AG04450 (cell line): ENCODE data around the gene POU2AF1. TPM values are rescaled to one million over a fixed set of nuclear protein-coding genes. Genes with fewer than 3 reads are reported as not detected.
A peak's percentile ranks its signal among the peaks of the same experiment; 100 is the strongest.

Experiments
- CTCF ChIA-PET: fragments of 300-600, 350-600 bp; formaldehyde crosslinking; extraction: SDS; loops from one replicate; lab custom pipeline; 2022; ENCODE audit warnings: antibody characterized with exemption, inconsistent platforms; lab: Charles Lee
- POLR2A ChIA-PET: fragments of 350-600 bp; formaldehyde crosslinking; extraction: SDS; loops from one replicate; lab custom pipeline; 2021; ENCODE audit warnings: antibody characterized with exemption, inconsistent platforms; lab: Yijun Ruan, JAX
- DNase-seq: peaks from one replicate; pipeline ENCODE4 v3.0.0-alpha.2; 2011; ENCODE audit warnings: low read depth, low spot score
- H3K27ac ChIP-seq: one replicate; pipeline ENCODE4 v1.5.1; 2012; ENCODE audit warnings: low read depth, low read length, control low read depth
- H3K27me3 ChIP-seq: one replicate; pipeline ENCODE4 v1.6.0; 2012; ENCODE audit warnings: low read length; ENCODE audit not compliant: control insufficient read depth, insufficient read depth
- H3K4me3 ChIP-seq: 2 replicates; pipeline ENCODE4 v1.5.1; 2011; ENCODE audit warnings: mild to moderate bottlenecking, low read depth, low read length, control low read depth
- H3K9me3 ChIP-seq: 2 replicates; pipeline ENCODE4 v1.5.1; 2012; ENCODE audit warnings: low read length; ENCODE audit not compliant: control insufficient read depth, insufficient read depth
- polyA plus RNA-seq: library from polyadenylated mRNA; depleted of rRNA; stranded (reverse); fragments of >200 nt; gene quantifications from 2 replicates; pipeline ENCODE4 v1.2.3, GENCODE V29; 2011
- TF ChIP-seq, protein P1 (sequence below): IDR thresholded peaks from 2 replicates; pipeline ENCODE4 v1.5.1; 2011; ENCODE audit warnings: low read depth, low read length, control low read depth, inconsistent platforms

POU2AF1 gene
- polyA plus RNA-seq, 1 experiment: not detected

DNA sequence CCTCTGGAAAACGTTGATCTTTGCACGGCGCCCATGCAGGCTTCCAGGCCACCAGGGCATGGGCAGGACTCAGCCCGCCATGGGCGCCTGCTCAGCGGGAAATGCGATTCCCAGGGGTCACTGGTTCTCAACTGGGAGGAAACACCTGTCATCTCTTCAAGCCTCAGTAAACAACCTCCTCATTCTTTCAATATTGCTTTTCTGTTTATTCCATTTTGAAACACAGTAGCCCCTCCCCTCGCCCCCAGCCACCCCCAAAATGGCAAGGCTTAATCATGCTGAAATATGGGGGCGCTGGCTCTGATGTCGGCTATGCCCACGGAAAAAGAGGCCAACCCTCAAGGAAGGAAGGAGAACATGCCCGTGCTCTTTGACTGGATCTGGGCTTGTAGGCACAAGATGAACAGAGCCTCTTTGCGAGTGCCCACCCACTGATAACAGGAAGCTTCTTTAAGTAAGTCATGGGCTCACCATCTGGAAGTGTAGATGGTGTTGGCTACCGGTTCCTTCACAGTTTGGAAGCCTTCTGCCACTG lies 594 bp upstream of the POU2AF1 start:
- Histone ChIP-seq H3K27me3 (peaks cover 7% of the 10 kb centered on the region), H3K4me3 (no peak overlapping the region), H3K27ac (no peak overlapping the region), H3K9me3 (peaks cover 4% of the 10 kb centered on the region; the same call in 1 of the 2 replicates)
- POLR2A ChIA-PET: no interaction called here
- no peak for DNase-seq
- TF ChIP-seq, protein P1, sequence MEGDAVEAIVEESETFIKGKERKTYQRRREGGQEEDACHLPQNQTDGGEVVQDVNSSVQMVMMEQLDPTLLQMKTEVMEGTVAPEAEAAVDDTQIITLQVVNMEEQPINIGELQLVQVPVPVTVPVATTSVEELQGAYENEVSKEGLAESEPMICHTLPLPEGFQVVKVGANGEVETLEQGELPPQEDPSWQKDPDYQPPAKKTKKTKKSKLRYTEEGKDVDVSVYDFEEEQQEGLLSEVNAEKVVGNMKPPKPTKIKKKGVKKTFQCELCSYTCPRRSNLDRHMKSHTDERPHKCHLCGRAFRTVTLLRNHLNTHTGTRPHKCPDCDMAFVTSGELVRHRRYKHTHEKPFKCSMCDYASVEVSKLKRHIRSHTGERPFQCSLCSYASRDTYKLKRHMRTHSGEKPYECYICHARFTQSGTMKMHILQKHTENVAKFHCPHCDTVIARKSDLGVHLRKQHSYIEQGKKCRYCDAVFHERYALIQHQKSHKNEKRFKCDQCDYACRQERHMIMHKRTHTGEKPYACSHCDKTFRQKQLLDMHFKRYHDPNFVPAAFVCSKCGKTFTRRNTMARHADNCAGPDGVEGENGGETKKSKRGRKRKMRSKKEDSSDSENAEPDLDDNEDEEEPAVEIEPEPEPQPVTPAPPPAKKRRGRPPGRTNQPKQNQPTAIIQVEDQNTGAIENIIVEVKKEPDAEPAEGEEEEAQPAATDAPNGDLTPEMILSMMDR: no peak
- CTCF ChIA-PET: no interaction called here

DNA sequence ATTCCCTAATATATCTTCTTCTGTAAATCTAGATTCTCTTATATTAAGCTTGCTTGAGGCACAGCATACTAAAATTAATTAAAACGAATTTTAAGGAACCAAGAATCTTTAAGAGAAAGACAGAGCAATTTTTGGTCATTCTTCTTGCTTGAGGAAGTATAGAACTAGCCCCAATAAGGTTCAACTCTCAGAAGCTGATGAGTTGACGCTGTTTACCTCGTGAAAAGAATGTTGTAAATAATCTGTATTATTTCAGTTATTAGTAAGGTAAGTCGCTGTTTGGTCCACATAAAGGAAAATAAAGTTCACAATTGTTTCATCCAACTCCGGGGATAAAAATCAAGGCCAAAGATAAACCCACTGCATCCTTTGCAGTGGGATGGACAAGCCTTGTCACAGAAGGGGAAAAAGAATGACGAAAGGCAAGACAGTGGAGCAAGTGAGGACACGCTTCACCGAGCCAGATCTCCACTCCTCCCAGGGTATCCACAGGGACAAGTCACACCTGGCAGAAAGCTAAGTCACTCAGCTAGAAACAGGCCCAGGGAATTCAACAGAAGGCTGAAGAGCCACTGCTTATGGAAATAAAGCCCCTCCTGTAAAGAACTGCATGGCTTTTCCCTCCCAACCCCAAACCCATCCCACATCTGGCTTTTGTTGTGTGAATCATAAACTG lies 752 bp downstream of the POU2AF1 start:
- ChIA-PET CTCF (no interaction called here), POLR2A (no interaction called here)
- peaks cover 11% of the 10 kb centered on the region for H3K27me3 ChIP-seq
- DNase-seq: no peak
- no peak overlapping the region for H3K4me3 ChIP-seq
- H3K27ac ChIP-seq: peak overlapping the region; percentile 21
- H3K9me3 ChIP-seq: peaks cover 4% of the 10 kb centered on the region; the same call in 1 of the 2 replicates
- TF ChIP-seq, protein P1: no peak

DNA sequence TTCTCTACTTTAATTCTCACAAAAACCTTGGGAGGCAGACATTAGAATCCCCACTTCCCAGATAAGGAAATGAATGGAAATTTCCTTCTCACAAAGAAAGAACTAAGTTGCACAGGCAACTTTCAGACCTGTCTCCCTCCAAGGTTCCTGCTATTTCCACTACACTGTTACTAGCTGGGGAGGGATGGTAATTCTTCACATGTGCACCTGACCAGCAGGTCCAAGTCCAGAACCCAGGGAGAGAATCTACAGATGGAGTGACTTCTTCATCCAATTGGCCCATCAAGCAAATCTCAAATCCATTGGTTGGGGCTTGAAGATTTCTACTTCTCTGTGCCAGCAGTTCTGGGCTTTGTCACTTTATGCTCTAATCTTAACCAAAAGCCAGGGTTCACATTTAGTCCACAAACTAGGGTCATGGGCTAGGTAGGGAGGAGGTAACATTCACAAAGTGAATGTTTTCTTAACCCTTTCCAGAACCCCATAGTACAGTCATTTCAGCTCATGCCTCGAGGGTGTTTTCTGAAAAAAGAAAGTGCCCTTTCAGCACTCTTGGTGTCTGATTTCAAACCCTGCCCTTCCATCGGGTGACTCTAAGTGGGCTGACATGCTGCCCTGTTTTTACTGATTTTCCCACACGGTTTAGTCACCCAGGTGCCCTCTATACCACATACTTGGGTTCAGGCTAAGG lies 2.7 kb downstream of the POU2AF1 start:
- no peak overlapping the region for H3K27ac ChIP-seq
- ChIA-PET CTCF (no interaction called here), POLR2A (no interaction called here)
- TF ChIP-seq, protein P1: no peak
- peaks cover 15% of the 10 kb centered on the region for H3K27me3 ChIP-seq
- H3K9me3 ChIP-seq: peaks cover 4% of the 10 kb centered on the region; the same call in 1 of the 2 replicates
- no peak overlapping the region for H3K4me3 ChIP-seq
- no peak for DNase-seq

DNA sequence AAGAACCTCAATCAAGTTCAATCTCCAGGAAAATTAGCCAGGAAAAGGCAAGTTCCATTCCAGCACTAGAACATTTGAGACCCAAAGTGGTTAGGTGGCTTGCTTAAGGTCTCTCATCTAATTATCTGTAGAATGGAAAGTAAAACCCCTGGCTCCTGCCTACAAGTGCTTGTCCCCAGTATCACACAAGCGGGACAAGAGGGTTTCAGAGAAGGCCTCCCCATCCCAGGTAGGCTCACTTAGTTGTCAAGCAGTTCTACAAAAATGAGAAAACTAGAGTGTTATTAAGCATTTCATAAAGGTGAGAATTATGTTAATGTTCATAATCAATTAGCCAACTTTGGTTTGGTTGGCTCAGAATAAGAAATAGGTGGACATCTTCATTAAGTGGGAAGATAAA lies 5.5 kb downstream of the POU2AF1 start:
- no peak for DNase-seq
- H3K27ac ChIP-seq: no peak overlapping the region
- peaks cover 15% of the 10 kb centered on the region for H3K27me3 ChIP-seq
- POLR2A ChIA-PET: no interaction called here
- H3K9me3 ChIP-seq: no peaks in the 10 kb centered on the region
- CTCF ChIA-PET: no interaction called here
- TF ChIP-seq, protein P1: no peak
- H3K4me3 ChIP-seq: no peak overlapping the region

DNA sequence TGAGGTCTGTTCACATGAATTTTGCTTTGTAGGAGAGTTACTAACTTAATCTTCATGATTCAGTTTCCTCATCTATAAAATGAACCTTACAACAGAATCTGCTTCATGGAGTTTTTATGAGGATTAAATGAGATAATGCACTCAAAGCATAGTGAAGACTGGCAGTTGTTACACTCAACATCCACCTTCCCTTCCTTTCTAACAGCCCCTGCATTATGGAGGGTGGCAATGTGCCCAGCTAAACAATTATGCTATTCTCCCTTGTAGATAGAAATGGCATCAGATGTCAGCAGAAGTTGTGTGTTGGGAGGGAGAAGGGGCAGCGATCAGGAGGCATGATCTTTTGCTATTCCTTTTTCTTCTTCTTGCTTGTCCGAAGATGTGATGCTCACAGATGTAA lies 6.5 kb downstream of the POU2AF1 start:
- Histone ChIP-seq H3K4me3 (no peak overlapping the region), H3K27me3 (peaks cover 15% of the 10 kb centered on the region), H3K9me3 (no peaks in the 10 kb centered on the region), H3K27ac (no peak overlapping the region)
- POLR2A ChIA-PET: no interaction called here
- CTCF ChIA-PET: no interaction called here
- TF ChIP-seq, protein P1: no peak
- DNase-seq: no peak
